Right kidney (tissue), 1 donor: ENCODE measurements around the gene TRIO.

Experiments used
- DNase-seq: peaks from one replicate; pipeline ENCODE4 v3.0.0-alpha.2; 2016

Gene TRIO

GRCh38 chr5:14249258-14250082 is 106.3 kb downstream of the TRIO start:
- DNase-seq = peak; percentile 39

DNA sequence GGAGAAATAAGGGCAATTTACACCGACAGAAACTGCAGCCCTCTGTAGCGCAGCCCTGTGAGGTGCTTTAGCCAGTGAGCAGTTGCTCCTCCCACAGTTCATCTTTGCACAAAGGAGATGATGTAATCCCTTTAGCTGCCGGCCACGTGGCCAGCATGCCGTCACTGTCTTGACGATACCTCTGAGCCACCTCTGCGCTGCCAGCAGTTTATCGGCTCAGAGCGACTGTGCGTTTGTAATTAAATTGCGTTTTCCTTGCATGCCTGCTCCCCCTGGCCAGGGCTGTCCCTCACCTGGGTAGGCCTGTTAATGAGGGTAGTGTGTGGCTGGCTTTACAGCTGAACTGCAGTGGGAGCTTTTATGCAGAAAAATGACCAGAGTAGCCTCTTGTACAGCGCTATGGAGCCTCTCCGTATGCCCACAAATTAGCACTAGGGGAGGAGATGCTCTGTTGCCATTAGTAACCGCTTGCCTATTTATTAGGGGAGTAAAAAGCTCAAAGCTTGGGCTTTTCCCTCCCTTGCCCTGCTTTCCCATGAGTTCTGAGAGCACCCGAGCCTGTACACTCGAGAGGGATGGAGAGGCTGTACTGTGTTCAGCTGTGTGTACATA is 107.0 kb downstream of the TRIO start:
- DNase-seq = peak; percentile 70

DNA sequence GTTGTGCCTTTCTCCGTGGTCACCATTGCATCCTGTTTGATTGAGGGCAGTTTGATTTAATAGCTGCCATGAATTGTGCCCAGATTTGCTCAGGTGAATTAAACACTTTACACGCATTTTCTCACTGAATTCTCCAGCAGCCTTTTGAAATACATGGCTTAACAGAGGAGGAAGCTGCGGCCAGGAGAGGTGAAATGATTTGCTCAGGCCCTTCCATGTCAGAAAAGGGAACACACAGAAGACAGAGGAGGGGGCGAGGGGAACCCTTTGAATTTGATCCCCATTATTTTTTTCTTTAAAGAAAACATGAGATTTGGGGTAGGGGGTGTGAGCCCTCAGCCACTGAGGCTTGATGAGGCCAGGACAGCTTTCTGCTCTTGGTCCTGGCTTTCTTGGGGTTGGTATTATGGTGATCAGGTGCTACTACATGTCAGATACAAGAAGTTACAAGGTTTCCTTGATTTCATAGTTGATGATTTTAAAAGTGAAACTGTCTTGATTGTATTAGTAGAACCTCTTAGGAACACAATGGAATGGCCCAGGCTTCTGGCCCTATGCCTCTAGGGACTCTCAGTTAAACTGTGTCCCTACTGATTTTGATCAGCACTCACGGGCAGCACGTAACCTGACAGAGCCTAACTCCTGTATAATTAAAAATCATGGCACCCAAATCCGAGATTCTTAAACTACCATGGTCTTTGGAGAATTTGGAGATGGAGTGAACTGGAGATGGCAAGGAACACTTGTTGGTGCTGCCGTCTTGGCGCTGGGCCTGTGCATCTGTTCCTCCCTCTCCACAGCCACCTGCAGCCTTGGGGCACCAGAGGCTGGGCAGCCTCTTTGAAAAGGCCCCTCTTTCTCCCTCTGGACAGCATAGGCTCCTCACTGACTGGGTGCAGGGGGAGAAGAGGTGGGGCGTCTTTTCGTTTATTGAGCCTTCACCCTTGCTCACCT is 107.9 kb downstream of the TRIO start:
- DNase-seq = no peak

DNA sequence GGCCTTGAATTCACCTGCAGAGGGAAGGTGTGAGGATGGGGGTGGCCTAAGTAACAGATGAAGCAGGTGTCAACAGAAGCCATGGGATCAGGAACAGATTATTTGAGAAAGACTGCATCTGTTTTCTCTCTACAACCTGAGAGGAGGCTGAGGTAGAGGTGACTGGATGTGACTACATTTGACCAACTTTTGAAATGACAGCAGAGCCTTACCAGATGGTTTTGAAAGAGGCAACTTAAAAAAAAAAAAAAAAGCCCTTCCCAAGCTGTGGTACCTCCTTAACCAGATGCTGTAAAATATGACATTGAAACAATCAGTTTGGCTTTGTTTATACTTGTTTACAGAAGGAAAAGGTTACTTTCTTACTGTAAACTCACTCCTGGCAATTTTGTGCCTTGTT is 108.6 kb downstream of the TRIO start:
- no peak for DNase-seq

DNA sequence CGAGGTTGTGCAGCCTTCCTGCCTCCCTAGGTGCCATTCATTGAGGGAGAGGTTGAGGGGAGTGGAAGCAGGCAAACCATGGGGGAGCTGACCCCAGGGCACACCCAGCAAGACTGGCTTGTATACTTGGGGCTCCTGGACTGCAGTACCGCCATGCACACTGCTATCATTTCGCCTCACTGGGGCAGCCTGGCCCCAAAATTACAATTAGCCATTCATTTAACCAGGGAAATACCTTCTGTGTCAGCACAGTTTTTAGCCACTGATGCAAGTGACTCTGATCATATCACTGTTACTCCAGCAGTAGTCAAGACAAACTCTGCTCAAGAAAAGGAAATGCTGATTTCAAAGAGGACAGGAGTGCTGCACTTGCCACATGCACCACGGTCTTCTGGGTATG is 109.7 kb downstream of the TRIO start:
- no peak for DNase-seq

GRCh38 chr5:14254686-14255085 is 111.5 kb downstream of the TRIO start:
- DNase-seq = no peak

DNA sequence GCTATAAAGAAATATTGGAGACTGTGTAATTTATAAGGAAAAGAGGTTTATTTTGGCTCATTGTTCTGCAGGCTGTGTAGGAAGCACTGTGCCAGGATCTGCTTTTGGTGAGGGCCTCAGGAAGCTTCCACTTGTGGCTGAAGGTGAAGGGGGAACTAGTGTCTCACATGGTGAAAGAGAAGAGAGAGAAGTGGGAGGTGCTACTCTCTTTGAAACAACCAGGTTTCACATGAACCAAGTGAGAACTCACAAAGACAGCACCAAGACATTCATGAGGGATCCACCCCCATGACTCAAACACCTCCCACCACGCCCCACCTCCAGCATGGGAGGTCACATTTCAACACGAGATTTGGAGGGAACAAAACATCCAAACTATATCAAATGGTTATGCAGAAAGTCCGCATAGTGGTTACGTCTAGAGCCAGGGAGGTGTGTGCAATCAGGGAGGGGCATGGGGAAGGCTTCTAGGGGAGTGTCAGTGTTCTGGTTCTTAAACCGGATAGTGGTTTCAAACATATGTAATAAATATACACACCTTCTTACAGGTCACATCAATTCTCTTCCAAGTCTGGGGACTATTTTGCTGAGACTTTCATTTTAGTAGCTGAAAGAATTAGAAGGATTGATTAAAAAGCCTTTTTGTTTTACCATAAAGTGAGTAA is 113.0 kb downstream of the TRIO start:
- DNase-seq = no peak

DNA sequence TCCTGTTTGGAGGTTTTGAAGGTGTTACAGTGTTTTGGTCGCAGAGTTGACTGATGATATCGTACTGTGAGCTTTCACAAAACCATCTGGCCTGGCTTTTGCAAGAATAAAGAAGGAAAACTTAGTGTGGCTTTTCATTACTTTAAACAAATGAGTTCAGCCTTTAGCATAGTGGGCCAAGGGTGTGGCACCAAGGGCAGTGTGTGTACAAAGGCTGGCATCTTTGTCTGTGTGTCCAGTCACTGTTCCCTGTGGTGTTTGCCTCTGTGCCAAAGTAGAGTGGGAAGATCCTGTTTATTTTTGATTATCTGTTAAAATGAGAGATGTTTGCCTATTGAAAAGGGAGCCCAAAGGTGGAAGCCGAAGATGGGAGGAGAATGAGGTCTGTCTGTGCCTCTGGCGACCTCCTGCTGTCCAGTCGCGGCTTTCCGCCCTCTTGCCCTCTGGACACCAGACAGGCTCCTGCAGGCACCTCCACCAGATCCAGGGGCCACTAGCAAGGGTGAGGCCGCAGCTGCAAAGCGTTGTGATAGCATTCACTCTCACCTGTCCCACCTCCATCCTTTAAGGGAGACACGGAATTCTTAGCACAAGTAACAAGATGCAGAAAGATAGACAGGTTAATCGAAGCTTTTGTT is 113.7 kb downstream of the TRIO start:
- DNase-seq = no peak

DNA sequence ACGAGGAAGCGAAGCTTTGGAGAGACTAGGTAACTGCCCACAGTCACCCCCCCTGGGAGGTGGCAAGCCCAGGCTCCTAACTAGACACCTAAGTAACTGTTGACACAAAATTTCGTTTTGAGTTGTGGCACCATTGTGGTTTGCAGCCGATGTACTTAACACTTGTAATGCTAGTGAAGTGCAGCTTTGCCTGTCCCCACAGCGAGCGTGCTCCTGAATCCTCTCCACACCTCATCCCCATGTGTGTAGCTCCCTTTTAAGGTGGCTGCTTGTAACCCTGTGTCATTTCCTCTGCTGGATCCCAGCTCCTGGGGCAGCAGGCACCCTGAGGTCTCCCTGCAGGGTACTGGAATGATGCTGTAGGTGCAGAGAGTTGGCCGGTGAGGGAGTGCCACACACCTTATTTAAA is 114.9 kb downstream of the TRIO start:
- DNase-seq = no peak

GRCh38 chr5:14258840-14259239 is 115.7 kb downstream of the TRIO start:
- DNase-seq = no peak

- DNase-seq = no peak
Measured at GRCh38 chr5:14260637-14261036, 117.5 kb downstream of the TRIO start.

GRCh38 chr5:14261235-14261634 is 118.1 kb downstream of the TRIO start:
- no peak for DNase-seq

- DNase-seq = no peak
Measured at GRCh38 chr5:14261856-14262611, 118.9 kb downstream of the TRIO start.

GRCh38 chr5:14263113-14263512 is 120.0 kb downstream of the TRIO start:
- DNase-seq = no peak

GRCh38 chr5:14263699-14264098 is 120.6 kb downstream of the TRIO start:
- no peak for DNase-seq

DNA sequence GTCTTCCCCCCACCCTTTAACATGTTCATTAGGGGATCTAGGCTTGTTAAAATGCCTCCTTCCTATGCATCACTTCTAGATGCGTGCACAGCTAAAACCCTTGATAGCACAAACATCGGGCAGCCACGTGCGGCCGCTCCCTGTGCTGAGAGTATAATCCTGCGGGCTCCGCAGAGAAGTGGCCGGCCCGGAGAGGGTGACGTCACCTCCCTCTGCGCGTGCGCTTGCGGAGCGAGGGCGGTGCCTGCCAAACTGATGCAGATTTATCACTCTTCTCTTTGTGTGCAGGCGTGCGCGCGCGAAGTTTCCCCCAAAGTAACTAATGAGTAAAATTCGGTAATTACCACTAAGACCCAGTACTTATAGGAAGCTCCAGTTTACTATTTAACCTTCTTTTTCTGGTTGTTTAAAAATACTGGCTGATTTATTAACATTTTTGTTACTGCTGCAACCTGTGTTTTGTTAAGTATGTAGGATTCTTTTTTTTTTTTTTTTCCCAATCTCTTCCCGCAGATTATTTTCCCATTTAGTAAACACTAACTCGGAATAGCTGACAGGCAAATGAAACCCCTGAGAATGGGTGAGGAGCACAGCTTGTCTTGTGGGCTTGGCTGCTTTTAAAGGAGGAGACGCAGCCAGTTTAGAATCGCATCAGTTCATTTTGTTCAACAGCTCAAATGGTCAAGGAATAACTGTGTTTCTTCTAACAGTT is 121.6 kb downstream of the TRIO start:
- peak; percentile 78 for DNase-seq

DNA sequence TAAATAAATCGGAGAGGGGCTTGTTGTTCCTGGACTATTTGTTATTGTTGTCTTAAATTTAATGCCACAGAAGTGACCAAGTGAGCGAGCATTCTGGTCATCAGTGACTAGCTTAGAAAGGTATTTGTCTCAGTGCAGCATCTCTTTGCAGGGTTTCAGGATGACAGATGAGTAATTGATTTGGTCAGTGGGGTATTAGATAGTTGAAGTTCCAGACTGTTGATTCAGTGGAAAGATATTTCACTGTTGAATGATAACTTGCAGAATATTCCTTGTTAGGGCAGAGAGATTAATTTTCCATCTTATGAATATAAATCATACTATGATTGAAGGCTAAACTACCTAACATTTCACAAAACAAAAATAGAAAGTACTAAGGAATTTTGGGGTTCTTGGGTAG is 122.4 kb downstream of the TRIO start:
- DNase-seq = no peak

DNA sequence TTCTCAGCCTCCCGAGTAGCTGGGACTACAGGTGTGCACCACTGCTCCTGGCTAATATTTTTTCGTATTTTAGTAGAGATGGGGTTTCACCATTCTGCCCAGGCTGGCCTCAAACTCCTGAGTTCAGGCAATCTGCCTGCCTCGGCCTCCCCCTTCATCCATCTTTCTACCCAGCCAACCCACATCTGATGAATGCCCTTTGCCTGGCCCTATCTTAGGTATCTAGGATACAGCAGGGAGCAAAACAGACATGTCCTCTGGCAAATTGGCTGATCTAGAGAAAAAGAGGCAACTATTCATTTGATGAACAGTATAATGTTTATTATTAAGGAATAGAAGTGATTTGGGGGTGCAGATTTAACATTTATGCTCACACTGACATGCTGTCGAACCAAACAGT is 123.0 kb downstream of the TRIO start:
- no peak for DNase-seq

GRCh38 chr5:14266686-14267085 is 123.5 kb downstream of the TRIO start:
- no peak for DNase-seq

GRCh38 chr5:14267166-14267838 is 124.2 kb downstream of the TRIO start:
- no peak for DNase-seq
